ENCODE data around the gene CCDC15. TPM values are rescaled to one million over a fixed set of nuclear protein-coding genes. Genes with fewer than 3 reads are reported as not detected.

CCDC15 gene
- total RNA-seq, 1 experiment from 2014 or later = 2.8 TPM

GRCh38 chr11:125074511-125075241 is 120.7 kb downstream of the CCDC15 start:
- TF ChIP-seq CTCF (conservative IDR thresholded peaks at IDR 0.05) = no peak
- WGBS (ENCODE audit: extremely low coverage, insufficient read length, low lambda C conversion rate) = no CpG with 5 or more reads among the region's 11 CpGs

More at GRCh38 chr11:125074511-125075241, 120.7 kb downstream of the CCDC15 start:
- no peak overlapping the region; the same call in 1 of the 2 replicates for H3K14ac ChIP-seq (ENCODE audit: insufficient read depth, low read length)
- no peak overlapping the region for H2BK20ac ChIP-seq (ENCODE audit: low read depth, low read length, poor library complexity, severe bottlenecking)
- H3T11ph ChIP-seq (ENCODE audit: low read length) = no peak overlapping the region
- H3K9me3 ChIP-seq (ENCODE audit: control insufficient read depth, low read depth, low read length) = no peaks in the 10 kb centered on the region
- no peak overlapping the region for H2BK5ac ChIP-seq (ENCODE audit: insufficient read length, low read length)
- H3K4me1 ChIP-seq (ENCODE audit: insufficient read depth, low read length) = no peaks in the 10 kb centered on the region
- H3K4me2 ChIP-seq (ENCODE audit: insufficient read depth, insufficient read length, low read length) = no peak overlapping the region
- no peak overlapping the region for H3K4ac ChIP-seq (ENCODE audit: low read depth, low read length)
- no peaks in the 10 kb centered on the region for H3K27me3 ChIP-seq (ENCODE audit: insufficient read depth, low read length)
- Mint-ChIP-seq H3K4me1 (peaks cover 16 to 21% of the 10 kb centered on the region in 2 experiments), H3K9me3 (no peaks in the 10 kb centered on the region), H3K4me3 (no peak overlapping the region), H3K27ac (no peak overlapping the region), H3K36me3 (ENCODE audit: insufficient read depth in 1 of 3, low read depth in 3 of 3) (no peaks in the 10 kb centered on the region), H3K27me3 (ENCODE audit: low read depth) (peaks cover 16% of the 10 kb centered on the region)
- H2AFZ ChIP-seq (ENCODE audit: low read length) = no peak overlapping the region
- no peak overlapping the region for H2BK12ac ChIP-seq (ENCODE audit: insufficient read length, low read depth, low read length)
- no peak overlapping the region for H3K23ac ChIP-seq (ENCODE audit: insufficient read length, low read depth, low read length)
- H4K20me1 ChIP-seq (ENCODE audit: control insufficient read depth, insufficient read depth, insufficient read length) = no peaks in the 10 kb centered on the region
- H4K91ac ChIP-seq (ENCODE audit: insufficient read length, low read depth, low read length) = no peak overlapping the region
- peak; percentile 29 for DNase-seq
- H2BK15ac ChIP-seq (ENCODE audit: low read depth, low read length) = no peak overlapping the region
- H3K18ac ChIP-seq (ENCODE audit: insufficient read length, low read depth, low read length) = no peak overlapping the region
- no peak overlapping the region for H2BK120ac ChIP-seq (ENCODE audit: low read depth, low read length, poor library complexity, severe bottlenecking)
- H3K79me1 ChIP-seq (ENCODE audit: insufficient read depth, low read depth, low read length, poor library complexity, severe bottlenecking) = no peaks in the 10 kb centered on the region
- no peaks in the 10 kb centered on the region for H3K79me2 ChIP-seq (ENCODE audit: insufficient read depth, low read length)
- no peaks in the 10 kb centered on the region for H3K23me2 ChIP-seq (ENCODE audit: insufficient read length, low read depth, low read length, poor library complexity, severe bottlenecking)
- H3K27ac ChIP-seq (ENCODE audit: insufficient read length, low read depth, low read length) = no peak overlapping the region
- no peak overlapping the region for H3K56ac ChIP-seq (ENCODE audit: insufficient read length, low read depth, low read length)
- H4K5ac ChIP-seq (ENCODE audit: insufficient read length, low read depth, low read length) = no peak overlapping the region
- H4K8ac ChIP-seq (replicated peaks; ENCODE audit: insufficient read length, low read depth, low read length) = no peak overlapping the region
- H3K9ac ChIP-seq (ENCODE audit: extremely low read depth, insufficient read length, low read length) = no peak overlapping the region
- no peak overlapping the region for H2AK5ac ChIP-seq (ENCODE audit: insufficient read length, low read length)
